T-helper 17 cell (primary cell): ENCODE data around the gene TM4SF20. TPM values are rescaled to one million over a fixed set of nuclear protein-coding genes. Genes with fewer than 3 reads are reported as not detected.
"Not testable (repeated sequence)": the region's sequence is repeated elsewhere in the genome, so short reads cannot be mapped to it uniquely, and the experiment has no call there.

ENCODE experiments used
- ATAC-seq: fragments of 150-1000 bp; cut with Tn5 transposase; 2 replicates; pipeline ENCODE4 v1.10.0; 2021; ENCODE audit warnings: mild to moderate bottlenecking, moderate library complexity
- DNase-seq, 3 donors: peaks; one replicate each; pipeline versions ENCODE4 v3.0.0 to v3.0.0-alpha.2; 2020 to 2021
- H3K9me3 ChIP-seq: one replicate; pipeline ENCODE4 v1.7.0; 2013; ENCODE audit warnings: low read length, mild to moderate bottlenecking; ENCODE audit not compliant: control insufficient read depth, poor library complexity, severe bottlenecking
- H3K27ac Mint-ChIP-seq: one replicate; pipeline ENCODE4 v1.8.0; 2022; ENCODE audit warnings: mild to moderate bottlenecking, moderate library complexity, mixed read lengths
- H3K27me3 Mint-ChIP-seq: one replicate; pipeline ENCODE4 v1.8.0; 2022; ENCODE audit warnings: mixed read lengths
- H3K36me3 Mint-ChIP-seq: one replicate; pipeline ENCODE4 v1.8.0; 2022; ENCODE audit warnings: low read depth, mixed read lengths
- H3K4me1 Mint-ChIP-seq: one replicate; pipeline ENCODE4 v1.8.0; 2022; ENCODE audit warnings: mild to moderate bottlenecking, mixed read lengths
- H3K4me3 Mint-ChIP-seq: one replicate; pipeline ENCODE4 v1.8.0; 2022; ENCODE audit warnings: mild to moderate bottlenecking, moderate library complexity, mixed read lengths
- total RNA-seq, 4 donors: library from RNA in 2 of 4; stranded (reverse) in 2 of 4; gene quantifications; one replicate each; pipeline ENCODE4 v1.2.3 and lab custom pipeline; 2022 to 2026

Gene TM4SF20
- total RNA-seq, 2 donors from 2014 or later: not detected

DNA sequence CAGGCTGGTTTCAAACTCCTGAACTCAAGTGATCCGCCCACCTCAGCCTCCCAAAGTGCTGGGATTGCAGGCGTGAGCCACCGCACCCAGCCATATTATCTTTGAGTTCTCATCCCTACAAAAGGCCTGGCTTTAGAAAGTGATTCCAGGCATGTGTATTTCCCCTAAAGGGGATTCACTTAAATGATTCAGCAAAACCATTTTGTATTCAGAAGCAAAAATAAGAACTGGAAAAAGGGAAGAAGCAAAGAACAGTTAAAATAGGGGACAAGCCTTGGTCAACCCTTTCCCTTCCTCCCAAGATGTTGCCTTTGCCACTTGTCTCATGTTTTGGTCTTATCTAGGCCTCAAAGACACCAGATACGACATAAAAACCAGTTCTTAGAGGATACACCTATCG lies 10.5 kb downstream of the TM4SF20 start:
- no peaks in the 10 kb centered on the region for H3K36me3 Mint-ChIP-seq
- no peaks in the 10 kb centered on the region for H3K9me3 ChIP-seq
- ATAC-seq (no peak), DNase-seq (no peak)
- no peak overlapping the region for H3K4me3 Mint-ChIP-seq
- peak overlapping the region; percentile 27 for H3K27ac Mint-ChIP-seq
- H3K4me1 Mint-ChIP-seq: no peaks in the 10 kb centered on the region
- peaks cover 15% of the 10 kb centered on the region for H3K27me3 Mint-ChIP-seq

DNA sequence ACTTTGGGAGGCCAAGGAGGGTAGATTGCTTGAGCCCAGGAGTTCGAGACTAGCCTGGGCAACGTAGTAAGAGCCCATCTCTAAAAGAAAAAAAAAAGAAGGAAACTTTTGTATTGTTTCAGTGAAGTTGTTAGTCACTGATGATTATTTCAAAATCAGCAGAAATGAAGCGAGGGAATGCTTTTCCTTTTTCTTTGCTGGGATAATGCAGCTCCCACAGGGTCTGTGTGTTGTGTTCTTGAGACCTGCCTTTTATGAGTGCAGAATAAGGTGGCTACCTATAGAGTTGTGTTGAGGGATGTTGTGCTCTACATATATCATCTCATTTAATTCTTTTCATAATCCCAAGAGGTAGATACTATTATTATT lies 11.7 kb downstream of the TM4SF20 start:
- H3K9me3 ChIP-seq: no peaks in the 10 kb centered on the region
- Mint-ChIP-seq H3K4me3 (no peak overlapping the region), H3K4me1 (no peaks in the 10 kb centered on the region), H3K36me3 (no peaks in the 10 kb centered on the region), H3K27me3 (peaks cover 15% of the 10 kb centered on the region), H3K27ac (no peak overlapping the region)
- no peak for ATAC-seq
- no peak for DNase-seq

DNA sequence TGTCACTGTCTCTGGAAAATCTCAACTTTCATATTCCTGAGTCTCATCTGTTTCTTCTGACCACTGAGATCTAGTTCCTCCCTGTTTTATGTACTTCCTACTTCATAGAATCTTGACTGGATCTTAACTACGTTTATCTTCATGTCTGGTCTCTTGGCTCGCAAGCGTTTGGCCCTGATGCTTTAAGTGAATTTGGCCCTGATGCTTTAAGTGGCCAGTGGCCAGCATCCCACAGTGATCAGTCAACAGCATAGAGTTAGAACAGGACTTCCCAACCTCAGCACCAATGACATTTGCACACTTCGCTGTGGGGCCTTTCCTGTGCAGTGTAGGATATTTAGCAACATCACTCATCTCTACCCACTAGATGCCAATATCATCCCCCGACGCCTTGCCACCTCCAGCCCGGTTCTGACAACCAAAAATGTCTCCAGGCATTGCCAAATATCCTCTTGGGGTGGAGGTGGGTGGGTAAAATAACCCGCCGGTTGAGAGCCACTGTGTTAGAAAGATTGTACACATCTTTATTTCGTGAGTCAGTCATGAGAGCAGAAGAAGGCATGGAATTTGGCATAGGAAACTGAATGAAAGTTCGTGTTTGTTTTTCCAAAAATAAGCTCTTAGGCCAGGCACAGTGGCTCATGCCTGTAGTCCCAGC lies 12.2 kb downstream of the TM4SF20 start:
- Mint-ChIP-seq H3K4me3 (no peak overlapping the region), H3K36me3 (no peaks in the 10 kb centered on the region), H3K4me1 (no peaks in the 10 kb centered on the region), H3K27ac (no peak overlapping the region), H3K27me3 (peaks cover 12% of the 10 kb centered on the region)
- DNase-seq (no peak), ATAC-seq (no peak)
- H3K9me3 ChIP-seq: no peaks in the 10 kb centered on the region

DNA sequence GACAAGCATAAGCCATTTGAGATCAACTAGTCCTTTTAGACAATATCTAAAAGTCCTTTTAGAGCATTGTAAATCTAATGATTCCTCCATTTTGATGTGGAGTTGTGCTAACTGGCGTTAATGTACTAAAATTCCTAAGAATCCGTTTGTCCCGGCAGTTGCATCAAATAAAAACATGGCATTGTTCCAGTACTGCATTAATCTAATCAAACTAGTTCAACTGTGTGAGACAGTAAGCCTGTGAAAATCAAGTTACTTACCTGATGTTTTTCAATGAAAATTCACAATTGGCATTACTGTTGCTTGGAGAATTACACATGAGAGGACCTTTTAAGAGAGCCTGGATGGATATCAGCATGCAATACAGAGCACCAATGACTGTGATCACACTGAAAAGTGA lies 13.3 kb downstream of the TM4SF20 start:
- ATAC-seq (no peak), DNase-seq (no peak)
- Mint-ChIP-seq H3K27ac (no peak overlapping the region), H3K4me3 (no peak overlapping the region), H3K27me3 (peaks cover 5% of the 10 kb centered on the region), H3K4me1 (no peaks in the 10 kb centered on the region), H3K36me3 (no peaks in the 10 kb centered on the region)
- no peaks in the 10 kb centered on the region for H3K9me3 ChIP-seq

DNA sequence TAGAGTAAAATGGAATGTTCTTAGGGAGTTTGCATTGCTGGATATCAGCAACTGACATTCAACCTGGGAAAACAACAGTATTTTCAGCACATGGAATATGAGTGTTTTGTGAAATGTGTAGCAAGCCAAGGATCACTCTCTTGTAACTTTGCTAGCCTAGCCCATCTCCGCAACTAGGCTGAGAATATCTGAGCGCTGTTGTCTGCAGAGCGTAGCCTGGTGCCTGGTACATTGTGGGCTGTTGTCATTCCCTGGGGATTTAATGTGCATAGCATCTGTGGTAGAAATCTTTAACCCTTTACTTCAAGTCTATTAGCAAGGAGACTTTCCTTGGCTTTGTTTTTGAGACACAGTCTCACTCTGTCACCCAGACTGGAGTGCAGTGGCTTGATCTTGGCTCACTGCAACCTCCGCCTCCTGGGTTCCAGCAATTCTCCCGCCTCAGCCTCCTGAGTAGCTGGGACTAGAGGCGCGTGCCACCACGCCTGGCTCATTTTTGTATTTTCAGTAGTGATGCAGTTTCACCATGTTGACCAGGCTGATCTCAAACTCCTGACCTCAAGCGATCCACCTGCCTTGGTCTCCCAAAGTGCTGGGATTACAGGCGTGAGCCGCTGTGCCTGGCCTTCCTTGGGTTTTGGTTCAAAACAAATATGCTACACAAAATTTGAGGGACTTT lies 14.4 kb downstream of the TM4SF20 start:
- H3K36me3 Mint-ChIP-seq, H3K4me1 Mint-ChIP-seq, H3K4me3 Mint-ChIP-seq: not testable (repeated sequence)

DNA sequence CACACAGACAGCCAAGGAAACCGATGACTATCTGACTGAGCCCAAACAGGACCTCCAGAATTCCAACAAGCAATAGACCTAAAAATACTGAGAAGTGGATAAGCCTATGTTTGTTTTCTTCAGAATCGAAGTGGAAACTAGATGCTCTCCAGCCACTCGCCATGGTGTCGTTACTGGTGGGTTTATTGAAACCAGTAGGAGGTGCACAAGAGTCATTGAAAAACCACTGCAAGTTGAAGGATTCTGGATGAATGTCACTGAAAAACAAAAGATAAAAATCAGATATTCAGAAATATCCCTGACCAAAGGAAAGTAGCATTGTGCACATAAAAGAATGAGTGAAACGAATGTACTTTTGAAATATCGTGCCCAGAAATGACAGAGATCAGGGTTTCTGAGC lies 15.3 kb downstream of the TM4SF20 start:
- no peak for ATAC-seq

More for the DNA sequence above, 14.4 kb downstream of the TM4SF20 start:
- not testable (repeated sequence) for H3K9me3 ChIP-seq, H3K27me3 Mint-ChIP-seq, ATAC-seq, H3K27ac Mint-ChIP-seq, DNase-seq

DNA sequence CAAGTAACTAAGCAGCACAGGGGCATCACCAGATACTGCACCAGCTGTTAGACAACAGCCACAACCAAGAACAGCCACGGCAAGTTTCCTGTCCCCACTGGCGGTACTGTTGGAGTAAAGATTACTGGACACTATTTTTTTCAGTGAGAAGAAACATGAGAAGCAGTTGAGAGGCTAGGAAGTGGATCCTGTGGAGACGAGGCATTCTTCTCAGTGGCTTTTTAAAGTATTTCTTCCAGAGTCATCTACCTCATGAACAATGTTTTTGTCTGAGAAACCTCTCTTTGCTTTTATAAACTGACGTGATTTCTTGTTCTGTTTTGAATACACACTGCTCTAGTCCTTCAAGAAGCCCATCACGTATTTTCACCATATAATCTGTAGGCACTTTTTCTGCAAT lies 18.8 kb downstream of the TM4SF20 start:
- no peak for ATAC-seq
- H3K4me1 Mint-ChIP-seq: no peaks in the 10 kb centered on the region
- no peak for DNase-seq
- H3K4me3 Mint-ChIP-seq: no peak overlapping the region
- H3K27me3 Mint-ChIP-seq: no peaks in the 10 kb centered on the region
- no peak overlapping the region for H3K27ac Mint-ChIP-seq
- no peaks in the 10 kb centered on the region for H3K9me3 ChIP-seq
- peaks cover 2% of the 10 kb centered on the region for H3K36me3 Mint-ChIP-seq

More for the DNA sequence above, 15.3 kb downstream of the TM4SF20 start:
- no peak for DNase-seq
- H3K27ac Mint-ChIP-seq: no peak overlapping the region
- H3K4me3 Mint-ChIP-seq: no peak overlapping the region
- H3K27me3 Mint-ChIP-seq: no peaks in the 10 kb centered on the region
- H3K9me3 ChIP-seq: no peaks in the 10 kb centered on the region
- H3K36me3 Mint-ChIP-seq: no peaks in the 10 kb centered on the region
- no peaks in the 10 kb centered on the region for H3K4me1 Mint-ChIP-seq

DNA sequence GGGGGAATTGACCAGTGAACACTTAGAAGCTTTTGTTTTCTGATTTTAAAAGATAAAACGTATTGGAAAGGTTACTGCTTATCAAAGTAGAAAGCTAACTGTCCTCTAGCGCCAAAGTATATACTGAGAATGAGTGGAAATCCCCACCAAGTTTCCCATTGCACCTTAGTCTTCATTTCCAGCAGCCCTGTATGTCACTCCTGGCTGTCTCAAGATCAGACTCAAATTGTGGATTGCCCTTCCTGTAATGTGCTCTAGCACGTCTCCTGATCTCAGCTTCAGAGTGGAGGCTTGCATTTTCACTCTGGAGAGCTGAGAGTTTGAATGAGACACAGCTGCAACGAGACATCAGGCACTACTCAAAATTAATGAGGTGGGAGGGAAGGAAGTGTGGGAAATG lies 27.5 kb downstream of the TM4SF20 start:
- no peak overlapping the region for H3K4me3 Mint-ChIP-seq
- no peak overlapping the region for H3K27ac Mint-ChIP-seq
- ATAC-seq (no peak), DNase-seq (no peak)
- H3K4me1 Mint-ChIP-seq: no peaks in the 10 kb centered on the region
- no peaks in the 10 kb centered on the region for H3K27me3 Mint-ChIP-seq
- no peaks in the 10 kb centered on the region for H3K36me3 Mint-ChIP-seq
- no peaks in the 10 kb centered on the region for H3K9me3 ChIP-seq

DNA sequence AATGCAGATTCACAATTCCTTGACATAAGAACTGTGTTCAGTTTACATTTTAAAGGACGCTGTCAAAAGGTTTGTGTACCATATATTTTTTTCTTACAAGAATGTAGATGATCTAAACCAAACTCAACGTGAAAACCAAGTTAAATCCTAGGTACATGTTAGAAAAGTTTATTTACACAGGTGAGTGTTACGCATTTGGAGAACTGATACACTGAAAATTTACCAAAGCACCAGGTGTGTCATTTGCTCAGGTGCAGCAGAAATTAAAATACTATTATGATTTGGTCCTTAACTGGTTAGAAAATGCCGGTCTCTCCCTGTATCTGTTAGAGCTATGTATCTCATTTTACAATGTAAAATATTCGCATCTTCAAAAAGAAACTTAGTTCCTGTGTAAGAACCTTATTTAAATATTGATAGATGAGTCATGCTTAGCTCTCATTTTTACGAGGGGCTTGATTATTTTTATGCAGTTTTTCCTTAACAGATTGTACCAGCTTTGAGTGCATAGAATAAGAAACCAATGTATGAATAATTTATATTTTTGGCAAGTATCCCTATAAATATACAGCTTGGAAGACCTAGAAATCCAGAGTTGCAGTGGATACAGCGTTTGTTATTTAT lies 29.0 kb downstream of the TM4SF20 start:
- H3K4me1 Mint-ChIP-seq: no peaks in the 10 kb centered on the region

DNA sequence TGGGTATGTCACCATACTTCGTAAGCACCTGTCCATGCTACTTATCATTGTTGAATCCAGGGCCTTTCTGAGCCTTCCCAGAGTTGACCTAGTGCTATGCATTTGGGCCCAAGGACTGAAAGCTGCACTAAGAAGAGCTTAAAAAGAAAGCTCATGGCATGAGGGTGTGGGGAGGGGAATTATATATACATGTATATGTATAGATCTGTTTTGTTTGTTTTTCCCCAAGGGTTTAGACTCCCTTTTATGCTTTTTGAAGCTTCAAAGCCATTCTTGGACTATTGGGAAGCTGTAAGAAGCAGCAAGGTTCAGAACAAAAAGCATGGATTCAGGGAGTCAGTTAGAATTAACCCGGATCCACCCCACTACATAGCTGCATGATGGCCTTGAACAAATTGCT lies 30.8 kb downstream of the TM4SF20 start:
- no peaks in the 10 kb centered on the region for H3K9me3 ChIP-seq
- no peaks in the 10 kb centered on the region for H3K27me3 Mint-ChIP-seq
- ATAC-seq (no peak), DNase-seq (no peak)
- no peaks in the 10 kb centered on the region for H3K4me1 Mint-ChIP-seq
- no peak overlapping the region for H3K4me3 Mint-ChIP-seq
- no peaks in the 10 kb centered on the region for H3K36me3 Mint-ChIP-seq
- no peak overlapping the region for H3K27ac Mint-ChIP-seq

More for the DNA sequence above, 29.0 kb downstream of the TM4SF20 start:
- H3K4me3 Mint-ChIP-seq: no peak overlapping the region
- H3K27me3 Mint-ChIP-seq: no peaks in the 10 kb centered on the region
- no peaks in the 10 kb centered on the region for H3K9me3 ChIP-seq
- no peak overlapping the region for H3K27ac Mint-ChIP-seq
- no peak for DNase-seq
- no peaks in the 10 kb centered on the region for H3K36me3 Mint-ChIP-seq
- no peak for ATAC-seq

DNA sequence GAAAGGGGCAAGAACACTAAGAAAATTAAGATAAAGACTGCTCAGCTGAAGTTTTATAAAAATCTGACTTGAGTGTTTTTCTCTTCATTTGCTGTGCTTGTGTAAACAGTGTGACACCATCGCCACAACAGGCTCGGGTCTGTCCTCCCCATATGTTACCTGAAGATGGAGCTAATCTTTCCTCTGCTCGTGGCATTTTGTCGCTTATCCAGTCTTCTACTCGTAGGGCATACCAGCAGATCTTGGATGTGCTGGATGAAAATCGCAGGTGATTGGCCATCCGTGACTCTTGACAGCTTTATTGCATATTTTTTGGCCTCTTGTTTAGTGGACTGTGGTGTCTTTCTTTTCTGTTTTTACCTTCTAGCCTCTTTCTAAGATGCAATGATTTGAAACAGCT lies 32.0 kb downstream of the TM4SF20 start:
- Mint-ChIP-seq H3K4me3 (no peak overlapping the region), H3K27ac (no peak overlapping the region), H3K36me3 (no peaks in the 10 kb centered on the region), H3K4me1 (no peaks in the 10 kb centered on the region), H3K27me3 (no peaks in the 10 kb centered on the region)
- H3K9me3 ChIP-seq: no peaks in the 10 kb centered on the region
- DNase-seq: no peak
- no peak for ATAC-seq

DNA sequence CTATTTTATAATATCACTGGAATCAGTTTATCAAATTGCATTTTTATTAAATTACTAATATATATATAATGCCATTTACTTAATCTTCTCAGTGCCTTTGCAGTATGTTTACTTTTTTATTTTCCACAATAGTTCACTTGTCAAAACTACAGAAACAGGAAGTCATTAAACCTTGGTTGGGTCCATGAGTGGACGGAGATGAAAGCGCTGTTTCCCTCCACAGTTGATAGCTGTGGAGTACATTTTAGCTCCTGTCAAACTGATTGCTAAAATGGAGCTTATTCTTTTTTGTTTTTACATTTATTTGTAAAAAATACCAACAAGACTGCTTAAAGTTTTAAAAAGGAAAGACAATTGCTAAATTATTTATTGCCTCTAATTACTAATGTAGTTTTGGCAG lies 34.9 kb downstream of the TM4SF20 start:
- Mint-ChIP-seq H3K27me3 (no peaks in the 10 kb centered on the region), H3K27ac (no peak overlapping the region), H3K36me3 (no peaks in the 10 kb centered on the region), H3K4me3 (no peak overlapping the region), H3K4me1 (peaks cover 4% of the 10 kb centered on the region)
- no peaks in the 10 kb centered on the region for H3K9me3 ChIP-seq
- ATAC-seq (no peak), DNase-seq (no peak)

DNA sequence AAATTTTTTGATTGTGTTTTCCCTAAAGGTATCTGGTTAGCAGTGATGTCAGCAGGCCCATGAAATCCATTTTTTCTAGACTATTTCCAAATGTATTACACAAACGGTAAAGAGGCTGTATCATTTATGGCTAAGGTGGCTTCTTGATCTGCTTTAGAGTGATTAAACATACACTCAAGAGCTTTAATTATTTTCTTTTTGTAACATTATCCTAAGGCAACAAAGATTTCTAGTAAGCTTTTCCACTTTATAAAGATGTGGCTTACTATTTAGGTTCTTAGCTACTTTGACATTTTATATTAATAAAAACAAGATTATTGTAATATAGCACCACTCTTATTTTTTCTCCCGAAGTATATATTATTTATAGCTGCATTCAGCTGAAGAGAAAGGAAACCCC lies 37.6 kb downstream of the TM4SF20 start:
- no peak for ATAC-seq
- H3K4me1 Mint-ChIP-seq: peaks cover 5% of the 10 kb centered on the region
- no peaks in the 10 kb centered on the region for H3K36me3 Mint-ChIP-seq
- DNase-seq: no peak
- no peaks in the 10 kb centered on the region for H3K27me3 Mint-ChIP-seq
- H3K9me3 ChIP-seq: no peaks in the 10 kb centered on the region
- H3K27ac Mint-ChIP-seq: no peak overlapping the region
- no peak overlapping the region for H3K4me3 Mint-ChIP-seq

DNA sequence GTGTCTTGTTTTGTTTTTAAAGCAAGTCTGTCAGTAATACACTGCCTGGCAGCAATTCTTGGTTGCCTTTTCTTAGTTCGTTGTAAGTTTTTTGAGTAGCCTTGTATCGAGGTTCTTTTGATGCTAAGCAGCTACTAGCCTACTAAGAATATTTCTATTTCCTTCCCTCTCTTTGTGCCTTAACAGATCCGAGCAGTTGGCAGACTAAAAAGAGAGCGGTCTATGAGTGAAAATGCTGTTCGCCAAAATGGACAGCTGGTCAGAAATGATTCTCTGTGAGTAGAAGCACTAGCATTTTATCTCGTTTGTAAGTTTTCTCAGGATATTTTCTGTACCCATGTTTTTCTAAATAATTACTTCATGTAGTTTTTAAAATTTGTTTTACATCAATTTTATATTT lies 39.0 kb downstream of the TM4SF20 start:
- peaks cover 6% of the 10 kb centered on the region for H3K36me3 Mint-ChIP-seq
- ATAC-seq (no peak), DNase-seq (no peak)
- no peaks in the 10 kb centered on the region for H3K27me3 Mint-ChIP-seq
- peaks cover 8% of the 10 kb centered on the region for H3K4me1 Mint-ChIP-seq
- no peak overlapping the region for H3K27ac Mint-ChIP-seq
- H3K9me3 ChIP-seq: no peaks in the 10 kb centered on the region
- H3K4me3 Mint-ChIP-seq: no peak overlapping the region
